HepG2 (cell line): ENCODE data around the gene ZNF385B. TPM values are rescaled to one million over a fixed set of nuclear protein-coding genes. Genes with fewer than 3 reads are reported as not detected.

Source experiments
- ATAC-seq: fragments of 200-7000 bp; cut with Tn5 transposase; 3 replicates; pipeline ENCODE4 v1.9.1; 2020; ENCODE audit warnings: mild to moderate bottlenecking, moderate library complexity
- BruUV-seq: library from RNA; stranded (reverse); fragments of 400-500 nt; replicated peaks from 2 replicates; lab custom pipeline; 2021; lab: Mats Ljungman, UMichigan
- CTCF ChIA-PET: fragments of 300-600 bp; formaldehyde crosslinking; extraction: SDS; loops from one replicate; lab custom pipeline; 2021; ENCODE audit warnings: low total read pairs, inconsistent platforms, low intra/inter-chr PET ratio; lab: Yijun Ruan, JAX
- POLR2A ChIA-PET: fragments of 350-600 bp; sonication (Branson Sonifier 250); formaldehyde crosslinking; loops from one replicate; lab custom pipeline; 2020; ENCODE audit warnings: antibody characterized with exemption, inconsistent platforms; lab: Yijun Ruan, JAX
- DNase-seq: peaks from one replicate; pipeline ENCODE4 v3.0.0-alpha.2; 2015; ENCODE audit warnings: low spot score
- FAIRE-seq: peaks from 3 replicates; lab custom pipeline; 2011; peaks lifted over from hg19 to GRCh38; lab: Jason Lieb, UNC
- H2AFZ ChIP-seq: one replicate; pipeline ENCODE4 v1.6.1; 2011; ENCODE audit warnings: low read length, inconsistent platforms
- H3K27ac ChIP-seq: fragments of 300-600 bp; 3 replicates; pipeline ENCODE4 v1.8.0; 2011; ENCODE audit warnings: mixed run types, mild to moderate bottlenecking, mixed read lengths, low read length, inconsistent platforms; ENCODE audit not compliant: insufficient read depth; ENCODE audit errors: extremely low read length
- H3K27me3 ChIP-seq, 2 experiments: fragments of 200-600 bp in 1 of 2; 2 replicates in 1 of 2; 3 replicates in 1 of 2; pipeline versions ENCODE4 v1.6.0 to v1.8.0; 2011; ENCODE audit warnings: low read length in 2 of 2, mild to moderate bottlenecking in 2 of 2, moderate library complexity in 2 of 2, inconsistent platforms in 1 of 2; ENCODE audit not compliant: insufficient read depth in 2 of 2, control insufficient read depth in 1 of 2
- H3K36me3 ChIP-seq, 2 experiments: fragments of 200-600 bp in 1 of 2; replicated peaks in 1 of 2; 2 replicates in 1 of 2; 3 replicates in 1 of 2; pipeline versions ENCODE4 v1.5.1 to v1.8.0; 2011; ENCODE audit warnings: low read length in 2 of 2, inconsistent platforms in 1 of 2; ENCODE audit not compliant: insufficient read depth in 2 of 2, control insufficient read depth in 1 of 2
- H3K4me1 ChIP-seq: 2 replicates; pipeline ENCODE4 v1.5.1; 2012; ENCODE audit warnings: low read length, inconsistent platforms; ENCODE audit not compliant: insufficient read depth
- H3K4me2 ChIP-seq: 2 replicates; pipeline ENCODE4 v1.6.0; 2011; ENCODE audit warnings: low read depth, low read length, inconsistent platforms
- H3K4me3 ChIP-seq, 3 experiments: fragments of 200-600 bp in 1 of 3; sonication (generic), shearing (Covaris generic) in 1 of 3; replicated peaks in 1 of 3; 2 replicates each; pipeline ENCODE4 v1.5.1; 2011 to 2016; ENCODE audit warnings: low read length in 3 of 3, inconsistent platforms in 2 of 3, low read depth in 2 of 3, mild to moderate bottlenecking in 2 of 3, control low read depth in 1 of 3, mixed read lengths in 1 of 3; ENCODE audit not compliant: insufficient read depth in 1 of 3
- H3K79me2 ChIP-seq: one replicate; pipeline ENCODE4 v1.6.1; 2011; ENCODE audit warnings: low read length, inconsistent platforms; ENCODE audit not compliant: insufficient read depth
- H3K9ac ChIP-seq: 2 replicates; pipeline ENCODE4 v1.6.0; 2011; ENCODE audit warnings: mild to moderate bottlenecking, low read depth, low read length, inconsistent platforms; ENCODE audit not compliant: insufficient read depth
- H3K9me3 ChIP-seq: 2 replicates; pipeline ENCODE4 v1.5.1; 2012; ENCODE audit warnings: mild to moderate bottlenecking, low read length
- H4K20me1 ChIP-seq: 2 replicates; pipeline ENCODE4 v1.6.0; 2011; ENCODE audit warnings: inconsistent platforms, mild to moderate bottlenecking, low read length, moderate library complexity; ENCODE audit not compliant: insufficient read depth
- AGO1 ChIP-seq: fragments of 200-400 bp; formaldehyde crosslinking; IDR thresholded peaks from 2 replicates; pipeline ENCODE4 v1.6.1; 2017; ENCODE audit warnings: mild to moderate bottlenecking, low read depth, low read length, moderate library complexity; ENCODE audit not compliant: poor library complexity, severe bottlenecking
- DNMT3B ChIP-seq: conservative IDR thresholded peaks from 2 replicates; pipeline ENCODE4 v1.6.1; 2016; ENCODE audit warnings: missing biosample characterization, control low read depth
- DPF2 ChIP-seq: sonication (generic); formaldehyde crosslinking; IDR thresholded peaks from 2 replicates; pipeline ENCODE4 v1.4.0; 2020; ENCODE audit warnings: mild to moderate bottlenecking, low read depth, missing genetic modification reagents, borderline replicate concordance
- DR1 ChIP-seq: sonication (generic); formaldehyde crosslinking; IDR thresholded peaks from 2 replicates; pipeline ENCODE4 v1.8.0; 2021; ENCODE audit warnings: mild to moderate bottlenecking, missing genetic modification reagents, inconsistent platforms
- ELF3 ChIP-seq: IDR thresholded peaks from 2 replicates; pipeline ENCODE4 v1.6.1; 2016; ENCODE audit warnings: missing genetic modification reagents, missing compliant biosample characterization
- HIVEP1 ChIP-seq: sonication (generic); formaldehyde crosslinking; IDR thresholded peaks from 2 replicates; pipeline ENCODE4 v1.4.0; 2020; ENCODE audit warnings: mild to moderate bottlenecking, missing genetic modification reagents
- HOXA3 ChIP-seq: sonication (generic); formaldehyde crosslinking; IDR thresholded peaks from 2 replicates; pipeline ENCODE4 v1.5.0; 2020; ENCODE audit warnings: missing genetic modification reagents
- JUNB ChIP-seq: sonication (generic); formaldehyde crosslinking; IDR thresholded peaks from 2 replicates; pipeline ENCODE4 v1.8.0; 2022; ENCODE audit warnings: missing genetic modification reagents, mild to moderate bottlenecking, borderline replicate concordance
- NONO ChIP-seq, 2 experiments: fragments of 450-650 bp in 1 of 2; sonication (generic) in 1 of 2; formaldehyde crosslinking in 1 of 2; IDR thresholded peaks in 1 of 2; conservative IDR thresholded peaks in 1 of 2; 2 replicates each; pipeline versions ENCODE4 v1.6.1 to v1.8.0; 2017 to 2022; ENCODE audit warnings: mild to moderate bottlenecking in 1 of 2, missing genetic modification reagents in 1 of 2, moderate library complexity in 1 of 2
- RFX3 ChIP-seq: IDR thresholded peaks from 2 replicates; pipeline ENCODE4 v1.6.1; 2016; ENCODE audit warnings: missing biosample characterization, missing genetic modification reagents
- TGIF2 ChIP-seq: IDR thresholded peaks from 2 replicates; pipeline ENCODE4 v1.6.1; 2016; ENCODE audit warnings: control low read depth, missing compliant biosample characterization
- ZFP62 ChIP-seq: sonication (generic); formaldehyde crosslinking; IDR thresholded peaks from 2 replicates; pipeline ENCODE4 v1.4.0; 2020; ENCODE audit warnings: missing genetic modification reagents
- ZNF17 ChIP-seq: sonication (generic); formaldehyde crosslinking; IDR thresholded peaks from 2 replicates; pipeline ENCODE4 v1.5.0; 2020; ENCODE audit warnings: mild to moderate bottlenecking, missing genetic modification reagents
- ZNF570 ChIP-seq: sonication (generic); formaldehyde crosslinking; IDR thresholded peaks from 2 replicates; pipeline ENCODE4 v1.4.0; 2020; ENCODE audit warnings: mild to moderate bottlenecking, missing genetic modification reagents, borderline replicate concordance
- ZNF614 ChIP-seq: IDR thresholded peaks from 2 replicates; pipeline ENCODE4 v1.6.1; 2018; ENCODE audit warnings: missing biosample characterization, missing genetic modification reagents, inconsistent platforms, borderline replicate concordance
- WGBS: methylation state at CpG from one replicate; pipeline ENCODE4 v1.1.6; 2017; ENCODE audit warnings: low lambda C conversion rate; 5-methylcytosine and 5-hydroxymethylcytosine counted together
- in situ Hi-C: cut with HindIII; loops from 2 replicates; pipeline ENCODE4 v1.10.0; 2017; ENCODE audit warnings: low pct_unique_long_range_greater_than_20kb; ENCODE audit not compliant: extremely low pct_ligation_motif_present
- intact Hi-C: fragments of 100-400 bp; cut with micrococcal nuclease; formaldehyde crosslinking; loops from one replicate; pipeline ENCODE4 v1.10.0; 2022; ENCODE audit not compliant: unreplicated experiment
- polyA plus RNA-seq, 8 experiments: library from polyadenylated mRNA; depleted of rRNA in 3 of 8; stranded (reverse) in 7 of 8; unstranded in 1 of 8; fragments of >200 nt; fragmentation: Illumina TruSeq in 4 of 8; extraction: Trizol in 4 of 8; gene quantifications; 2 replicates each; pipeline versions ENCODE4 v1.2.1 to v1.2.3, GENCODE V29; 2011 to 2016; ENCODE audit warnings: low read depth in 4 of 8, missing spikeins in 1 of 8, mixed read lengths in 1 of 8; ENCODE audit not compliant: insufficient read depth in 1 of 8
- total RNA-seq, 5 experiments: library from RNA; depleted of rRNA; stranded (reverse); fragments of >200 nt; fragmentation: Illumina TruSeq; extraction: Trizol; gene quantifications; 2 replicates each; pipeline ENCODE4 v1.2.3, GENCODE V29; 2016; ENCODE audit warnings: low read depth in 1 of 5
- TF ChIP-seq, protein P1 (sequence below): sonication (generic); formaldehyde crosslinking; IDR thresholded peaks from 2 replicates; pipeline ENCODE4 v1.8.1; 2023; ENCODE audit warnings: missing genetic modification reagents, inconsistent platforms, borderline replicate concordance
- TF ChIP-seq, protein P2 (sequence below): sonication (generic); formaldehyde crosslinking; IDR thresholded peaks from 2 replicates; pipeline ENCODE4 v1.5.1; 2020; ENCODE audit warnings: missing genetic modification reagents, mild to moderate bottlenecking, borderline replicate concordance
- TF ChIP-seq, protein P3 (sequence below): sonication (generic); formaldehyde crosslinking; IDR thresholded peaks from 2 replicates; pipeline ENCODE4 v1.4.0; 2020; ENCODE audit warnings: missing genetic modification reagents
- TF ChIP-seq, protein P4 (sequence below): sonication (generic); formaldehyde crosslinking; IDR thresholded peaks from 2 replicates; pipeline ENCODE4 v1.4.0; 2020; ENCODE audit warnings: missing genetic modification reagents

The ZNF385B gene
- total and polyA plus RNA-seq, 2 of the 13 experiments (the other 11 are each of a cell fraction or from before 2014, with no cell fraction given) = 3.3 to 6.7 TPM

DNA sequence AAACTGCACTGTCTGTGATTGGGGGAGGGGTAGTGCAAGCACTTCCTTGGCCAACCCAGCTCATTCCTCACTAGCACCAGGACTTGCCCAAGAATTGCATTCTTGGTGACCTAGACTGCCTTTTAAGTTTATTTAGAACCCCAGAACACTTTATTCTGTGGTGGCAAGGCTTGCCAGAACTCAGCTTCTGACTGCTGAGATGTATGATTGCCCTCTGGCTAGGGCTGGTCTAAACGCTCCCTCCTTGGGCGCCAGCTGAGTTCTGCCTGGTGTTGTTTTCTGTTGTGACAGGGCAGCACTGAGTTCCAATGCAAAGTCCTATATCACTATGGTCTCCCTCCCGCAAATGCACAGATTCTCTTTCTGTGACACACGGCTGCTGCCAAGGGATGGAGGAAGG is 247.7 kb downstream of the ZNF385B start:
- POLR2A ChIA-PET = no interaction called here
- FAIRE-seq (no peak), DNase-seq (no peak), ATAC-seq (no peak)
- Histone ChIP-seq H3K4me2 (no peak overlapping the region), H3K36me3 (no peaks in the 10 kb centered on the region), H3K4me1 (peaks cover 5% of the 10 kb centered on the region; the same call in 1 of the 2 replicates), H3K9ac (no peak overlapping the region), H3K9me3 (no peaks in the 10 kb centered on the region), H3K79me2 (no peaks in the 10 kb centered on the region), H4K20me1 (no peaks in the 10 kb centered on the region), H3K27ac (no peak overlapping the region), H3K27me3 (no peaks in the 10 kb centered on the region), H3K4me3 (no peak overlapping the region), H2AFZ (no peak overlapping the region)
- WGBS = 78% methylated on average over 4 of the region's 4 CpGs
- intact Hi-C loops (no loop called here), in situ Hi-C loops (no loop called here)
- no peak for TF ChIP-seq ZNF570 (CRISPR knock-in tag)
- TF ChIP-seq NONO (IDR thresholded peaks at IDR 0.05) = no peak
- no peak for TF ChIP-seq NONO (CRISPR knock-in tag; conservative IDR thresholded peaks at IDR 0.05)
- TF ChIP-seq AGO1 = no peak
- no peak for TF ChIP-seq RFX3 (CRISPR knock-in tag)
- no peak for TF ChIP-seq HIVEP1
- TF ChIP-seq, protein P1, sequence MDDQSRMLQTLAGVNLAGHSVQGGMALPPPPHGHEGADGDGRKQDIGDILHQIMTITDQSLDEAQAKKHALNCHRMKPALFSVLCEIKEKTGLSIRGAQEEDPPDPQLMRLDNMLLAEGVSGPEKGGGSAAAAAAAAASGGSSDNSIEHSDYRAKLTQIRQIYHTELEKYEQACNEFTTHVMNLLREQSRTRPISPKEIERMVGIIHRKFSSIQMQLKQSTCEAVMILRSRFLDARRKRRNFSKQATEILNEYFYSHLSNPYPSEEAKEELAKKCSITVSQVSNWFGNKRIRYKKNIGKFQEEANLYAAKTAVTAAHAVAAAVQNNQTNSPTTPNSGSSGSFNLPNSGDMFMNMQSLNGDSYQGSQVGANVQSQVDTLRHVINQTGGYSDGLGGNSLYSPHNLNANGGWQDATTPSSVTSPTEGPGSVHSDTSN (CRISPR knock-in tag) = no peak
- TF ChIP-seq DNMT3B (CRISPR knock-in tag) = no peak
- no peak for TF ChIP-seq JUNB (CRISPR knock-in tag)
- no peak for TF ChIP-seq ZNF17 (CRISPR knock-in tag)
- no peak for TF ChIP-seq ZNF614 (CRISPR knock-in tag)
- no peak for TF ChIP-seq DR1 (CRISPR knock-in tag)
- no peak for TF ChIP-seq TGIF2 (CRISPR knock-in tag)
- no peak for TF ChIP-seq HOXA3 (CRISPR knock-in tag)
- TF ChIP-seq DPF2 (CRISPR knock-in tag) = no peak
- TF ChIP-seq, protein P2, sequence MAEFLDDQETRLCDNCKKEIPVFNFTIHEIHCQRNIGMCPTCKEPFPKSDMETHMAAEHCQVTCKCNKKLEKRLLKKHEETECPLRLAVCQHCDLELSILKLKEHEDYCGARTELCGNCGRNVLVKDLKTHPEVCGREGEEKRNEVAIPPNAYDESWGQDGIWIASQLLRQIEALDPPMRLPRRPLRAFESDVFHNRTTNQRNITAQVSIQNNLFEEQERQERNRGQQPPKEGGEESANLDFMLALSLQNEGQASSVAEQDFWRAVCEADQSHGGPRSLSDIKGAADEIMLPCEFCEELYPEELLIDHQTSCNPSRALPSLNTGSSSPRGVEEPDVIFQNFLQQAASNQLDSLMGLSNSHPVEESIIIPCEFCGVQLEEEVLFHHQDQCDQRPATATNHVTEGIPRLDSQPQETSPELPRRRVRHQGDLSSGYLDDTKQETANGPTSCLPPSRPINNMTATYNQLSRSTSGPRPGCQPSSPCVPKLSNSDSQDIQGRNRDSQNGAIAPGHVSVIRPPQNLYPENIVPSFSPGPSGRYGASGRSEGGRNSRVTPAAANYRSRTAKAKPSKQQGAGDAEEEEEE (CRISPR knock-in tag) = no peak
- TF ChIP-seq ELF3 = no peak
- TF ChIP-seq, protein P3, sequence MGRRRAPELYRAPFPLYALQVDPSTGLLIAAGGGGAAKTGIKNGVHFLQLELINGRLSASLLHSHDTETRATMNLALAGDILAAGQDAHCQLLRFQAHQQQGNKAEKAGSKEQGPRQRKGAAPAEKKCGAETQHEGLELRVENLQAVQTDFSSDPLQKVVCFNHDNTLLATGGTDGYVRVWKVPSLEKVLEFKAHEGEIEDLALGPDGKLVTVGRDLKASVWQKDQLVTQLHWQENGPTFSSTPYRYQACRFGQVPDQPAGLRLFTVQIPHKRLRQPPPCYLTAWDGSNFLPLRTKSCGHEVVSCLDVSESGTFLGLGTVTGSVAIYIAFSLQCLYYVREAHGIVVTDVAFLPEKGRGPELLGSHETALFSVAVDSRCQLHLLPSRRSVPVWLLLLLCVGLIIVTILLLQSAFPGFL = no peak
- TF ChIP-seq, protein P4, sequence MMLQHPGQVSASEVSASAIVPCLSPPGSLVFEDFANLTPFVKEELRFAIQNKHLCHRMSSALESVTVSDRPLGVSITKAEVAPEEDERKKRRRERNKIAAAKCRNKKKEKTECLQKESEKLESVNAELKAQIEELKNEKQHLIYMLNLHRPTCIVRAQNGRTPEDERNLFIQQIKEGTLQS = no peak
- no peak for TF ChIP-seq ZFP62 (CRISPR knock-in tag)
- BruUV-seq = no TSS peak
- CTCF ChIA-PET = no interaction called here
